Tongue (tissue), 2 donors: ENCODE measurements around the gene YOD1. TPM values are rescaled to one million over a fixed set of nuclear protein-coding genes. Genes with fewer than 3 reads are reported as not detected.
A peak's percentile ranks its signal among the peaks of the same experiment; 100 is the strongest.

ENCODE experiments used
- DNase-seq: peaks from one replicate; pipeline ENCODE4 v3.0.0-alpha.2; 2015
- total RNA-seq: library from RNA; depleted of rRNA; stranded (reverse); fragments of >200 nt; gene quantifications from one replicate; pipeline ENCODE4 v1.2.3, GENCODE V29; 2014

The YOD1 gene
- total RNA-seq, 1 donor from 2014 or later, result 14.2 TPM

DNA sequence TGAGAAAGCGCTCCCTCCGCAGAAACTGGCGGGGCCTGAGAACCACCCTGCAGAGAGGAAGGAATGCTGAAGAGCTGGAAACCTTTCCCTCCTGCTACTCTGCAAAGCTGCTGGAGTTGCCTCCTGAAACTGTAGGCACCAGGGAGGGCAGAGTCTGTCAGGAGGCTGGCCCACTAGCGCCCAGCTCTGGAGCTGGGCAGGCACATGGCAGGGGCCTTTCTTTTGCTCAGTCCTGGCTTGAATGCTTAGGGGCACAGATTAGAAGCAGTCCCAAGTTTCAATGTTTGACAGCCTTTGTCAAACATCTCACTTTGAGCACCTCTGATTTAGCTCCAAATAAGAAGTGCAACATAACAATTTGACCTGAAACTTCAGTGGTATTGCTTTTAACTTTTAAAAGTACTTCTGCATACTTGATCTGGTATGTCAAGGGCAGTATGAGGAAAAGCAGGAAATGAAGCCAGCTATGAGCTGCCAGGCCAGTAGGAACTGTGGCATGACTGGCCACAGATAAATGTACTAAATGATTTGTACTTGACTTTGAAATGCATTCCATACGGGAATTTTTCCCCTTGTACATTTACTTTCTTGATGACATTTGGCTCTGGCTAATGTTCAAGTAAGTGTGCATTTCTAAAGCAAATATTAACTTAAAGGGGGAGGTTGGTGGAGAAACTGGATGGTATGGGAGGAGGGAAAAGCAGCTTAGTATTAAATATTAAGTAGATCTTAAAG lies 25.7 kb downstream of the YOD1 start:
- DNase-seq, result peak; percentile 30

DNA sequence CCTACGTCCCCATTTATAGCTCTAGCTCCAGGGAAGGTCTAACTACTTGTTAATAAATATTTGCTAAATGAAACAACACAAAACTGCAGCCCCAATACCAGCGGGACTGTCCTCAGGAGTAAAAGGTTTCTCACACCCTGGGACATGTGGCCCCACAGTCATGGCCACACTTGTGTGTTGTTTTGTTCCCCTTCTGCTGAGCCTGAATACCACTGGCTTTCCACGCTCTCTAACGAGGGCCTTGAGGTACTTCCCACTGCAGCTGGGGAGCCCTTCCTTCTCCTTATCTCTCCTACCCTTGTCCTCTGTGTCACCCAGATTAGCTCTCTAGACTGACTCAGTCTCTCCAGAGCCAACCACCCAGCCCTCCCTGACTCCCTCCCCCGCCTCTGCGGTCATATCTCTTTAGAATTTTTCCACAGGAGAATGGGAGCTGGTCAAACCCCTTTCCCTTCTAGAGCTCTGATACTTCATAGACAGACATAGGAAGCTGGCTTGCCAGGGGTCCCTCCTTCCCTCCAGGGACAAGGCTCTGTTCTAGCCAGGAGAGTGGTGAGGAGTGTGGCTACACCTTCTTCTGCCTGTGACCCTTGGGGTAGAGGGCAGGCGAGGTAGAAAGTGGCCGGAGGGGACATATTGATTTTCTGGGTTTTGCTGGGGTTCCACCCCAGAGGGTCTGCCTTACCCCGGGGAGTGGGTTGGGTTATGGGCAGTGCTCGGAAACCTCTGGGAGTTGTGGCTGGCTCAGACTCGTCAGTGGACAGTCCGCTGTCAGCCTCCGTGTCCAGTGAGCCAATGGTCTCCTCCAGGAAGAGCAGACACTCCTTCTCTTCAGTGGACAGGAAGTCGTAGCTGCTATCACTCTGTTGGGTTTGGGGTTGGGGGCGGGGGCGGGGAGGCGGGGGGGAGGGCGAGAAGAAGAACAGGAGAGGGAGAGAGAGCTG lies 26.5 kb downstream of the YOD1 start:
- no peak for DNase-seq

- DNase-seq, result no peak
Observed at GRCh38 chr1:207022996-207023679, 27.9 kb downstream of the YOD1 start.

DNA sequence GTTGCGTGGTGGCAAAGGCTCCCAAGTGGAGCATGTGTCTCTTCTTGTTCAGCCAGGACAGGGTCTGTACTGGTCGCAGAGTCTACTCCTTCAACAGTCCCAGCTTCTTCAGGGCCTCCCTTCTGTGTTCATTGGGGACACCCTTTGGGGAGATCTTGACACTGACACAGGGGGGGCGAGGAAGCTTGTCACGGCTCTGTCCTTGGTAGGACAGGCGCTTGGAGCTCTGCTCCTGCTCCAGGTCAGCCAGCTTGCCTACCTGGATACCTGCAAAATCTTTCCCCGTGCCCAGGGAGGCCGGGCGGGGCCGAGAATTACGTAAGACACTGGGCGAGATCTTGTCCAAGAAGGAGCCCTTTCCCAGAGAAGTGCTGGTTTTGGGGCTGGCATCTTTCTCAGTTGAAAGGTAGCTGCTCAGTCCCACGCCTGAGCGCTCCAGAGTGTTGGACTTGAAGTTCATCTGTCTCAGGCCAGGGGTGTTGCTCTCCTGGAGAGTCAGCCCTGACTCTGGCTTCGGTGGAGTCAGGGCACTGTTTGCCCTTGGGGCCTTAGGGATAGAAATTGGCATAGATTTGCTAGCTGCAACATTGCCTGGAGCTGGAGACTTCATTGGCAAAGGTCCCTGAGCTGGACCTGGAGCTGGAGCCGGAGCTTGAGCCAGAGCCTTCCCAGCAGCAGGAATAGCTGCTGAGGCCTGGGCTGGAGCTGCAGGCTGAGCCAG lies 29.0 kb downstream of the YOD1 start:
- no peak for DNase-seq

DNA sequence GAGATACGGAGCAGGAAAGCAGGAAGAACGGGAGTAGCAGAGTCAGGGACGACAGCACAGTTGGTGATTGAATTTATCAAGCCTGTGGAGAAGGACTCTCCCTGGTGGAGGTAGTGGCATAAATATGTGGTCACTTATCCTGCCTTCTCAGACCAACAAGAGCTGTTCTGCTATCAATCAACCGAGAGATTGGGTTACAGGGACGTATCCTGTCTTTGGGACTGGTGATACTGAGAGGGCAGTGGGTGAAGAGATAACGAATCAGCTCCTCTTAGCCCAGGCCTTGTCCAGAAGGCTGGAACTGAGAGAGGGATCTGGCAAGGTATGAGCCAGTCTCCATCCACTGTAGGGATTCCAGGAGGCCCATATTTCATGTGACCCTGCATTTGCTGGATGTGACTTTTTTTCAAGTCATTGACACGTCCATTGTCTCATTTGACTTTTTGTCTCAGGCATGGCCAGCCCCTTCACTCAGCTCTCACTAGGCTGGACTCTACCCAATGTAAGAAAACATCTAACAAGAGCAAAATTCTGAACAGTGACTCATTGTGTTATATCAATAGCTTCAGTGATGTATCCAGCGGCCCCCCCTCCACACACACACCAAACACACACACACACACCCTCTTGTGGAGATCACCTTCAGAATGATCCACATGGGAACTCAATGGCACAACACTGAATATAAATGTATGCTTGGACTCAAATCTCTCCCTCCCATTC lies 29.7 kb downstream of the YOD1 start:
- no peak for DNase-seq

GRCh38 chr1:207020709-207021107 lies 30.3 kb downstream of the YOD1 start:
- DNase-seq, result no peak

- peak; percentile 51 for DNase-seq
Observed at GRCh38 chr1:207020065-207020708, 30.8 kb downstream of the YOD1 start.

- DNase-seq, result no peak
Observed at GRCh38 chr1:207019661-207020060, 31.3 kb downstream of the YOD1 start.

DNA sequence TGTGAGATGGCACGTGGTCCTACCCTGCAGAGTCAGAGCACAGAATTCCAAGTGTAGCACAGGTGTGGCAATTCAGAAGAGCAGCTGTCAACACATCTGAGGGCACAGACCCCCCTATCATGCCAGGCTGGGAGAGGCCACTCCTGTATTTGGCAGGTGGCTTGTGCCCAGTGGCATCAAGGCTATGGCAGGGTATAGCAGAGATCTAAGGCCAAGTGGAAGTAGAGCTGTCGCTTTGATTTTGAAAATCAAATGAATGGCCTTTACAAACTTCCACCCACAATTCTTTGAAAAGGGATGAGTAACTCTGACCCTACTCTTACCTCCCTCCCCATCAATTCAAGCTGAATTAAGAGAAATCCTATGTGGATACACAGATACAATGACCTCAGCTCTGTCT lies 31.8 kb downstream of the YOD1 start:
- DNase-seq, result no peak

DNA sequence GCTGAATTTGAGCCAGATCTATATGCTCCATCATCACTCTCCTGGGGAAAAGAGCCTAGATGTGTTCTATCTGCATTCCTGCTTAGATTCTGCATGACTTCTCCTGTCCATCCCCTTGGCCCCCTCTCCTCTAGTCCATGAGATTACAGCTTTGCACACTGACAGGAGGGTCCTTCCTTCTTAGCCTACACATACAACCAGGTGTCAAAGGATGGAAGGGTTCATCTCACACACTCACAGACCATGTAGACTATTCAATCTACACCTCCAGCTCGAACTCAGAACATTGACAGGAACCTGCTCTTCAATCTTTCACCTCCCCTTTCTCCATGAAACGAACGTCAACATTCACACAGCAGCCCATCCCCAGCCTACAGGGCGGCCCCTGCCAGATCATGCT lies 32.3 kb downstream of the YOD1 start:
- DNase-seq, result no peak

DNA sequence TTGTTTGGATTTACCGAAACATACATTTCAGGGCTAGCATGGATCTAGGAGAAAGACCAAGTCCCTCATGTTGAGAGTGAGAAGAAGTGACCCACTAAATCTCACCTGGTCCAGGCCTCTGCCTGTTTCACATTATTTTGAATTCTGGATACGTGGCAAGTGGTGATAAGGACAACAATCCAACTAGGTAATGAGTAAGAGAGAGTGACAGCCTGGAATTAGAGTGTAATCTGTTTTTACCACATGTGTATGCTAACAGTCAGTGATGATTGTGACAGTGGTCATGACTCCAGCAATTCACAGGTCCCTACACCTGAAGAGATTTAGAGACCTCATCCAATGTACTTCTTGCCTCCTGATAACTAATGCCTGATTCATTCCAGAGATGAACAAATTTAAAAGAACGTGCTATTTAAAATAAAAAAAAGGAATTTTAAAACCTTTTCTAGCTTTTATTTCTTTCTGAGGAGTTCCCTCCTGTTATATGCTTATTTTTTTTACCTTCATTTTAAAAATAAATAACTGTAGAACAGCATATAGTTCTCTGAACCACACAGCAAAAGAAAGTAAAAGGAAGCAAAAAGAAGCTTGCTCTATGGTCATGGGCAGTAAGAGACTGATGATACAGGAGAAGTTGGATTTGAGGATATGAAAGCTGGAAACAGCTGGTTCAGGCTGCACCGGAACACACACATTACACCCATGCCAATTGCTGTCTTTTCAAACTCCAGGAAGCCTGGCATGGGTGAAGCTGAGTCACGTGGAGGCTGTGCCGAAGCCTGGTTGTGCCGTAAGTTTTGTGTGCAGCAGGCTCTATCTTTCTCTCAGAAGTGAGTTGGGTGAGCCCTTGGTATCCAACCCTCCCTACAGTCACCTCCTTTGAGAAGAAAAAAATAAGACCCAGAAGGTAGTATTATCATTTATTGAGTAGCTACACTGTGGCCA lies 33.1 kb downstream of the YOD1 start:
- peak; percentile 78 for DNase-seq

DNA sequence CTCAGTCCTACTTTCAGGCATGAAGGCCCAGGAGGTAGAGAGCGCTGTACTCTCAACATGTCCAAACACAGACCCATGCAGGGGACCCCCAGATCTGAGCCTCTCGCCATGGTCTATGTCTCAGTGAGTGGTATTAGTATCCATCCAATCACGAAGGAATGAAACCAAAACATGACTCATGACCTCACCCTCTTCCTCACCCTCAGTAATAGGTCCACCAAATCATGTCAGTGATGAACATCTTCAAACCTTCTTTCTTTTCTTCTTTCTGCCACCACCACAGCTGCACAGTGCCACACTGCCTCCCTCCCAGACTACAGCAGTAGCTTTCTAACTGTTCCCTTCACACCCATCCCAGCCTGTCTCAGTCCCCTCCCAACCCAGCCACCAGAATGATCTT lies 35.2 kb downstream of the YOD1 start:
- DNase-seq, result no peak

DNA sequence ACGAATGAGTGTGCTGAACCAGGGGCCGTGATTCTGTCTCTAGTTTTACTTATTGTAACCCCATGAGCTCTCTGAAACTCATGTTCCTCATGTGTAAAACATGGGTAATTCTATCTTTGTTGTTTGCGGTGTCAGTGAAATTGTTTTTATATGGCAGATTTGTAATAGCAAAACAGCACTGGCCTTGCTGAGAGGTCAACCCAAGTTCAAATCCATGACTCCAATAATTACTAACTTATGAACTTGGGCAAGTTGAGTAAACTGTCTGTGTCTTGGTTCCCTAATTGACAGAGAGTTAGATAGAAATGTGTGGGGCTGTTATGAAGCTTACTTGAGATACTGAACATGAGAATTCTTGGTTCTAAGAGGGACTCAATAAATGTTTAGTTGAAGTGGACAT lies 36.3 kb downstream of the YOD1 start:
- DNase-seq, result no peak

DNA sequence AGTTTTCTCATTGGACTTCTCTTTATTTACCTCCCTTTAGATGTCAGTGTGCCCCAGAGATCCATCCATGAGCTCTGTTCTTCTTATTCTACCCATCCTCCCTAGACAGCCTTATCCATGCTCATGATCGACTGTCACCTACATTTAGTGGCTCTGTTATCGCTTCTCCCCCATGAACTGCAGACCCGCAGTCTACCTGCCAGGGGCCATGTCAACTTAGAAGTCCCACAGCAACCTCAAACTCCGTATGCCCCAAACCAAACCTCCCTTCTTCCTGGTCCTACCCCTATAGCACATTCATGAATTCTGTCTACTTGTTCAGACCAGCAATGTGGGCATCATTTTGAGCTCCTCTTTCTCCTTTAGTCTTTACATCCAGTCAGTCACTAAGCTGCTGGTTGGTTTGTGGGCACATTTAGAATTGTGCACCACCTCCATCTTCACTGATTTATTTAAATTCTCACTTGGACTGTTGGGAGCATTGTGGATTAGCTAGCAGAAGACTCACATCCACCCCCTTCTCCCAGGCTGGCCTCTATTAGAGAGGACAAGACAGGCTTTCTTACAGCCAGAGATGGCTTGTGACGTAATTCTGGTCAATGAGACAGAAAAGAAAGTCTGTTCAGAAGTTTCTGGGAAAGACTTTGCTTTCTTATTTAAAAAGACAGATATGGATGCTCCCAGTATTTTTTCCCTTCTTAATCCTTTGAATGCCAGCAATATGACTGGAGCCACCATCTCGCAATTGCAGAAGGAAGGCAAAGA lies 37.5 kb downstream of the YOD1 start:
- DNase-seq, result no peak

GRCh38 chr1:207010726-207011125 lies 40.3 kb downstream of the YOD1 start:
- DNase-seq, result no peak

- DNase-seq, result no peak
Observed at GRCh38 chr1:207009945-207010344, 41.1 kb downstream of the YOD1 start.

- no peak for DNase-seq
Observed at GRCh38 chr1:207009182-207009850, 41.7 kb downstream of the YOD1 start.

DNA sequence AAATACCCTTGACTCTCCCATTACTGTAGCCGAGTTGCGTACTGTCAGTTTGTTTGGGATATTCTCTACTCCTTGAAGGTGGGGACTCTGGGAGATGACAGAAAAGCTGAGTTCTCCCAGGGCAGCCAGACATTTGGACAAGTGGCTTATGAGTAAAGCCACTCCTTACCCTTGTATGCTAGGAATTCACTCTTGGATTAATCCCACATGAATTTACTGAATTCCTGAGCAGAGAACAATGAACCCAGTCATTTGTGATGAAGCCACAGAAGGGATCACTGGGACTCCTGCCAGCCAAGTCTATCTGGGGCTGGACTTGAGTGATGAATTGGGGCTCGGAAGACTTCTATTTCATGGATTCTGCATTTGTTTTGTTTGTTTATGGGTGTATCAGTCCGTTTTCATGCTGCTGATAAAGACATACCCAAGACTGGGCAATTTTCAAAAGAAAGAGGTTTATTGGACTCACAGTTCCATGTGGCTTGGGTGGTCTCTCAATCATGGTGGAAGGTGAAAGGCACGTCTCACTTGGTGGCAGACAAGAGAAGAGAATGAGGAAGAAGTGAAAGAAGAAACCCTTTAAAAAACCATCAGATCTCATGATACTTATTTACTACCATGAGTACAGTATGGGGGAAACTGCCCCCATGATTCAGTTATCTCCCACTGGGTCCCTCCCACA lies 43.5 kb downstream of the YOD1 start:
- DNase-seq, result peak; percentile 58
